ENCODE data around the gene ERGIC1.
"Not testable (repeated sequence)": the region's sequence is repeated elsewhere in the genome, so short reads cannot be mapped to it uniquely, and the experiment has no call there.

Gene ERGIC1

GRCh38 chr5:172892713-172893112, 58.7 kb downstream of the ERGIC1 start:
- H3K36me3 Mint-ChIP-seq (ENCODE audit: insufficient read depth), result peaks cover 11% of the 10 kb centered on the region
- no peaks in the 10 kb centered on the region for H3K27me3 Mint-ChIP-seq
- DNase-seq (ENCODE audit: low spot score in 2 of 2), result no peak
- peaks cover 18% of the 10 kb centered on the region for H3K4me1 Mint-ChIP-seq
- ATAC-seq (replicated peaks; ENCODE audit: extremely low read depth, poor library complexity, severe bottlenecking), result no peak
- no peak overlapping the region for H3K4me3 Mint-ChIP-seq
- H3K27ac Mint-ChIP-seq (ENCODE audit: low read depth), result no peak overlapping the region
- H3K9me3 Mint-ChIP-seq, result no peaks in the 10 kb centered on the region

- Mint-ChIP-seq H3K4me1 (peaks cover 21% of the 10 kb centered on the region), H3K4me3 (no peak overlapping the region), H3K9me3 (no peaks in the 10 kb centered on the region), H3K27ac (ENCODE audit: low read depth) (no peak overlapping the region), H3K36me3 (ENCODE audit: insufficient read depth) (peaks cover 8% of the 10 kb centered on the region), H3K27me3 (no peaks in the 10 kb centered on the region)
- ATAC-seq (replicated peaks; ENCODE audit: extremely low read depth, poor library complexity, severe bottlenecking), result no peak
- no peak for DNase-seq (ENCODE audit: low spot score in 2 of 2)
These were observed 60.8 kb downstream of the ERGIC1 start for GRCh38 chr5:172894767-172895388.

- DNase-seq (ENCODE audit: low spot score in 2 of 2) (no peak), ATAC-seq (replicated peaks; ENCODE audit: extremely low read depth, poor library complexity, severe bottlenecking) (no peak)
- Mint-ChIP-seq H3K4me1 (peaks cover 21% of the 10 kb centered on the region), H3K27me3 (no peaks in the 10 kb centered on the region), H3K9me3 (no peaks in the 10 kb centered on the region), H3K4me3 (no peak overlapping the region), H3K36me3 (ENCODE audit: insufficient read depth) (peaks cover 7% of the 10 kb centered on the region), H3K27ac (ENCODE audit: low read depth) (peak overlapping the region; percentile 89)
These were observed 61.5 kb downstream of the ERGIC1 start for GRCh38 chr5:172895549-172895948.

- Mint-ChIP-seq H3K4me1 (peaks cover 21% of the 10 kb centered on the region), H3K9me3 (no peaks in the 10 kb centered on the region), H3K36me3 (ENCODE audit: insufficient read depth) (peaks cover 2% of the 10 kb centered on the region), H3K4me3 (no peak overlapping the region), H3K27me3 (no peaks in the 10 kb centered on the region), H3K27ac (ENCODE audit: low read depth) (peak overlapping the region; percentile 89)
- DNase-seq (ENCODE audit: low spot score in 2 of 2) (no peak), ATAC-seq (replicated peaks; ENCODE audit: extremely low read depth, poor library complexity, severe bottlenecking) (no peak)
These were observed 62.4 kb downstream of the ERGIC1 start for GRCh38 chr5:172896465-172896864.

GRCh38 chr5:172897067-172897466, 63.0 kb downstream of the ERGIC1 start:
- Mint-ChIP-seq H3K4me3 (peak overlapping the region; percentile 48), H3K27ac (ENCODE audit: low read depth) (peak overlapping the region; percentile 89), H3K4me1 (peaks cover 21% of the 10 kb centered on the region)
- not testable (repeated sequence) for ATAC-seq (replicated peaks; ENCODE audit: extremely low read depth, poor library complexity, severe bottlenecking); H3K36me3 Mint-ChIP-seq (ENCODE audit: insufficient read depth); H3K9me3 Mint-ChIP-seq; H3K27me3 Mint-ChIP-seq; DNase-seq (ENCODE audit: low spot score in 2 of 2)

DNA sequence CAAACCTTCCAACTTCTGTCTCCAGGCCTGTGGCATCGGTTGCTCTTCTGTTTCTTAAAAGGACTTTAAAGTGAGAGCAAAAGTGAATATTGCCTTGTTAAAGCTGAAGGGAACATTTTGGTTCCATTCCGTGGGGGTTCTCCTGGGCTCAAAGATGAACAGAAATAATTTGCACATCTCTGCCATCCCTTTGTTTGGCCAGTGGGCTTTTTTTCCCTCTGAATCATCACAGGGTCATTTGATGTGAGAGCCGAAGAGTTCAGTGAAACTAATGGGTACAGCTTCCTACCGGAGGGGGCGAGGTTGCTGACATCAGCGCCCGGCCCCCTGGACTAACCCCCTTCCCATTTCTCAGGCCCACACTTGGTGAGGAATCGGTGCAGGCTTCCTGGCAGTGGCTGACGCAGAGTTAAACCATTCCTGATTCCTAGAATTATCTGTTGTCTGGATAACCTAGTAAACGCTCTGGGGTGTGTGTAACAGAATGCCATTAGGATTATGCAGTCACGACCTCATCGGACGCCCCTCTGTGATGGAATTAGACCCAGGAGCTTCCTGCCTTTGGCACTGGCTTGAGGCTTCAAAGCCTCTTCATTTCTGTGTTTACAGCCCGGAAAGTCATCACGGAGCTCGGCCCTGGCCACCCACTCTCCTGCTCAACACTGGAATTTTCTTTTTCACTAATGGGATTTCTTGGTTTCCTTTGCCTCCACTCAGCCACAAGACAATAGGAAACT, 63.6 kb downstream of the ERGIC1 start:
- H3K27ac Mint-ChIP-seq (ENCODE audit: low read depth), result peak overlapping the region; percentile 89
- H3K36me3 Mint-ChIP-seq (ENCODE audit: insufficient read depth), result peaks cover under 1% of the 10 kb centered on the region
- H3K4me1 Mint-ChIP-seq, result peaks cover 21% of the 10 kb centered on the region
- peak overlapping the region; percentile 48 for H3K4me3 Mint-ChIP-seq
- no peak for ATAC-seq (replicated peaks; ENCODE audit: extremely low read depth, poor library complexity, severe bottlenecking)
- no peaks in the 10 kb centered on the region for H3K27me3 Mint-ChIP-seq
- no peak for DNase-seq (ENCODE audit: low spot score in 2 of 2)
- H3K9me3 Mint-ChIP-seq, result no peaks in the 10 kb centered on the region

GRCh38 chr5:172898218-172898842, 64.3 kb downstream of the ERGIC1 start:
- Mint-ChIP-seq H3K36me3 (ENCODE audit: insufficient read depth) (peaks cover 2% of the 10 kb centered on the region), H3K27me3 (no peaks in the 10 kb centered on the region), H3K9me3 (no peaks in the 10 kb centered on the region), H3K4me1 (peaks cover 21% of the 10 kb centered on the region), H3K27ac (ENCODE audit: low read depth) (peak overlapping the region; percentile 89), H3K4me3 (peak overlapping the region; percentile 48)
- DNase-seq (ENCODE audit: low spot score in 2 of 2), result no peak
- no peak for ATAC-seq (replicated peaks; ENCODE audit: extremely low read depth, poor library complexity, severe bottlenecking)

- Mint-ChIP-seq H3K4me1 (peaks cover 21% of the 10 kb centered on the region), H3K4me3 (no peak overlapping the region), H3K27ac (ENCODE audit: low read depth) (no peak overlapping the region), H3K36me3 (ENCODE audit: insufficient read depth) (peaks cover 2% of the 10 kb centered on the region), H3K9me3 (no peaks in the 10 kb centered on the region), H3K27me3 (no peaks in the 10 kb centered on the region)
- no peak for ATAC-seq (replicated peaks; ENCODE audit: extremely low read depth, poor library complexity, severe bottlenecking)
- DNase-seq (ENCODE audit: low spot score in 2 of 2), result no peak
These were observed 64.9 kb downstream of the ERGIC1 start for GRCh38 chr5:172898843-172899369.

GRCh38 chr5:172899436-172899835, 65.4 kb downstream of the ERGIC1 start:
- no peak for ATAC-seq (replicated peaks; ENCODE audit: extremely low read depth, poor library complexity, severe bottlenecking)
- Mint-ChIP-seq H3K9me3 (no peaks in the 10 kb centered on the region), H3K36me3 (ENCODE audit: insufficient read depth) (peaks cover 2% of the 10 kb centered on the region), H3K4me3 (no peak overlapping the region), H3K27me3 (no peaks in the 10 kb centered on the region), H3K27ac (ENCODE audit: low read depth) (no peak overlapping the region), H3K4me1 (peaks cover 21% of the 10 kb centered on the region)
- no peak for DNase-seq (ENCODE audit: low spot score in 2 of 2)

GRCh38 chr5:172901012-172901780, 67.1 kb downstream of the ERGIC1 start:
- Mint-ChIP-seq H3K4me1 (peaks cover 15% of the 10 kb centered on the region), H3K27me3 (no peaks in the 10 kb centered on the region), H3K27ac (ENCODE audit: low read depth) (no peak overlapping the region), H3K4me3 (no peak overlapping the region), H3K36me3 (ENCODE audit: insufficient read depth) (peaks cover 5% of the 10 kb centered on the region), H3K9me3 (no peaks in the 10 kb centered on the region)
- no peak for ATAC-seq (replicated peaks; ENCODE audit: extremely low read depth, poor library complexity, severe bottlenecking)
- no peak for DNase-seq (ENCODE audit: low spot score in 2 of 2)

DNA sequence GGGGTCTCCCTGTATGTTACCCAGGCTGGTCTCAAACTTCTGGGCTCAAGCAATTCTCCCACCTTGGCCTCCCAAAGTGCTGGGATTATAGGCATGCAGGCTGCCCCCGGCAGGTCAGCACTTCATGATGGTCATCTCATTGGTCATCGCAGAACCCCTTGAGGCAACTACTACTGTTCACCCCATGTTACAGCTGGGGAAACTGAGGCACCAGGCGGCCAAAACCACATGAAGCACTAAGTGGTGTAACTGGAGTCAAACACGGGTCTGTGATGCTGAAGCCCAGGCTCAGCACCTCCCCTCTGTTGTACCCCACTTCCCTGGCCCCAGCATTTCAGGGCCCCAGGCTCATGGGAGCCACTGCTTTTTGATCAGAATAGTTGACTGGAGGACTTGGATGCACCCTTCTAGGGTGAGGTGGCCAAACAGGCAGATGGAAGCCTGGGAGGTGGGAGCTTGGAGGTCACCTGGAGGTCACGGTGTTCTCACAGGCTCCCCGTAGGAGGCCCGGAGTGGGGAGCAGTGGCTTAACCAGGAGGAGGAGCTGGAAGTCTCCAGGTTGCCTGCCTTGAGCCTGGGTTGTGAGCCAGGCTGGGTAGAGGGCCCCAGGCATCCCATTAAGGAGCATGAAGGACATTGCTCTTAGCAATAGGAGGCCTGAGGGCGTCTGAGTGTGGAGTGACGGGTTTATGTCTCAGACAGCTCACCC, 67.9 kb downstream of the ERGIC1 start:
- ATAC-seq (replicated peaks; ENCODE audit: extremely low read depth, poor library complexity, severe bottlenecking) (no peak), DNase-seq (ENCODE audit: low spot score in 2 of 2) (no peak)
- Mint-ChIP-seq H3K4me3 (no peak overlapping the region), H3K27ac (ENCODE audit: low read depth) (peak overlapping the region; percentile 64), H3K4me1 (peaks cover 11% of the 10 kb centered on the region), H3K27me3 (no peaks in the 10 kb centered on the region), H3K9me3 (no peaks in the 10 kb centered on the region), H3K36me3 (ENCODE audit: insufficient read depth) (peaks cover 5% of the 10 kb centered on the region)

All from central memory CD8-positive, alpha-beta T cell (primary cell).